Activated naive CD8-positive, alpha-beta T cell (primary cell): ENCODE measurements around the gene TRIP12.
"Not testable (repeated sequence)": the region's sequence is repeated elsewhere in the genome, so short reads cannot be mapped to it uniquely, and the experiment has no call there.

Source experiments
- H3K27ac Mint-ChIP-seq: one replicate; pipeline ENCODE4 v1.8.0; 2021; ENCODE audit warnings: mixed read lengths
- H3K27me3 Mint-ChIP-seq: one replicate; pipeline ENCODE4 v1.8.0; 2021; ENCODE audit warnings: mixed read lengths
- H3K36me3 Mint-ChIP-seq: one replicate; pipeline ENCODE4 v1.8.0; 2021; ENCODE audit warnings: mixed read lengths
- H3K4me1 Mint-ChIP-seq: one replicate; pipeline ENCODE4 v1.8.0; 2021; ENCODE audit warnings: low read depth, mixed read lengths
- H3K4me3 Mint-ChIP-seq: one replicate; pipeline ENCODE4 v1.8.0; 2021; ENCODE audit warnings: mild to moderate bottlenecking, mixed read lengths
- H3K9me3 Mint-ChIP-seq: one replicate; pipeline ENCODE4 v1.8.0; 2021; ENCODE audit warnings: low read depth, mixed read lengths

TRIP12 gene

GRCh38 chr2:229838729-229839128 lies 83.1 kb downstream of the TRIP12 start:
- Mint-ChIP-seq H3K27me3 (no peaks in the 10 kb centered on the region), H3K4me1 (peaks cover 67% of the 10 kb centered on the region), H3K4me3 (no peak overlapping the region), H3K9me3 (no peaks in the 10 kb centered on the region), H3K27ac (no peak overlapping the region), H3K36me3 (peaks cover 9% of the 10 kb centered on the region)

GRCh38 chr2:229836847-229837246 lies 85.0 kb downstream of the TRIP12 start:
- Mint-ChIP-seq H3K36me3 (peaks cover 9% of the 10 kb centered on the region), H3K27ac (peak overlapping the region; percentile 41), H3K4me3 (peak overlapping the region; percentile 67), H3K9me3 (no peaks in the 10 kb centered on the region), H3K4me1 (peaks cover 72% of the 10 kb centered on the region), H3K27me3 (no peaks in the 10 kb centered on the region)

DNA sequence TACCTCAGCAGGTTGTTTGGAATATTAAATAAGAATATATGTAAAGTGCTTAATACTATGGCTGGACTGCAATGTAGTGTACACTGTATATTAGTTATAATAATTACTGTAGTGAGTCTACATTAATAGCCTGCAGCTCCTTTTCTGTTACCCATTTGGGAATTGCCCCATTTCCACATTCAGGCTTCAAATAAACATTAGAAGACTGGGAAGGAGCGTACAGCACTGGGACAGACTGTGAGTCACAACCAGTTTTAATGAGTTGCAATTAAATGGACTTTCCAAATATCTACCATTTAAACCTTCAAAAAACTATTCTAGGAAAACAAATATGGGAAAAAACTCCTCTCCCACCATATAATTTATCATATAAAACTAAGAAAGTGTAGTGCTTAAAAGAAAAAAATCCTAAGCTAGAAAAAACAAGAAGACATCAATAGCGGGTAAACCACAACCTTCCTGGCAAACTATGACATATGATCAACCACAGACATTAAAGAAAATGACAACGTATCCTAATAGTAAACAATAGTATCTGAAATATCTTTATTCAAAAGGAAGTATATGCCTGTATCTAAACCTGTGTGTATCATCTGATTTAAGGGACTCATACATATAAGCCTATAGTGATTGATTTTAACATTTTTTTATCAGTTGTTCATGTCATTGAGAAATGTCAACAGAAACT lies 86.1 kb downstream of the TRIP12 start:
- peak overlapping the region; percentile 23 for H3K27ac Mint-ChIP-seq
- no peaks in the 10 kb centered on the region for H3K9me3 Mint-ChIP-seq
- H3K36me3 Mint-ChIP-seq: peaks cover 10% of the 10 kb centered on the region
- H3K4me1 Mint-ChIP-seq: peaks cover 71% of the 10 kb centered on the region
- peak overlapping the region; percentile 21 for H3K4me3 Mint-ChIP-seq
- H3K27me3 Mint-ChIP-seq: no peaks in the 10 kb centered on the region

DNA sequence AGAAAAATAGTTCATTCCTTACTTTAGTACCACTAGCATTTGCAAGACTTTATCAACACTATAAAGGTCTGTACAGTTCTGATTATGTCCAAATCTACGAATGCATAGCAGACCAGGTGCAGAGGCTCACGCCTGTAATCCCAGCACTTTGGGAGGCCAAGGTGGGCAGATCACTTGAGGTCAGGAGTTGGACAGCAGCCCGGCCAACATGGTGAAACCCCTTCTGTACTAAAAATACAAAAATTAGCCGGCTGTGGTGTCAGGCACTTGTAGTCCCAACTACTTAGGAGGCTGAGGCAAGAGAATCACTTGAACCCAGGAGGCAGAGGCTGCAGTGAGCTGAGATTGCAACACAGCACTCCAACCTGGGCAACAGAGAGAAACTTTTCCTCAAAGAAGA lies 87.4 kb downstream of the TRIP12 start:
- not testable (repeated sequence) for H3K9me3 Mint-ChIP-seq, H3K4me3 Mint-ChIP-seq, H3K27ac Mint-ChIP-seq, H3K36me3 Mint-ChIP-seq, H3K27me3 Mint-ChIP-seq
- peaks cover 67% of the 10 kb centered on the region for H3K4me1 Mint-ChIP-seq

GRCh38 chr2:229832510-229832898 lies 89.3 kb downstream of the TRIP12 start:
- Mint-ChIP-seq H3K4me3 (no peak overlapping the region), H3K27me3 (no peaks in the 10 kb centered on the region), H3K4me1 (peaks cover 56% of the 10 kb centered on the region), H3K27ac (no peak overlapping the region), H3K36me3 (peaks cover 20% of the 10 kb centered on the region), H3K9me3 (no peaks in the 10 kb centered on the region)

DNA sequence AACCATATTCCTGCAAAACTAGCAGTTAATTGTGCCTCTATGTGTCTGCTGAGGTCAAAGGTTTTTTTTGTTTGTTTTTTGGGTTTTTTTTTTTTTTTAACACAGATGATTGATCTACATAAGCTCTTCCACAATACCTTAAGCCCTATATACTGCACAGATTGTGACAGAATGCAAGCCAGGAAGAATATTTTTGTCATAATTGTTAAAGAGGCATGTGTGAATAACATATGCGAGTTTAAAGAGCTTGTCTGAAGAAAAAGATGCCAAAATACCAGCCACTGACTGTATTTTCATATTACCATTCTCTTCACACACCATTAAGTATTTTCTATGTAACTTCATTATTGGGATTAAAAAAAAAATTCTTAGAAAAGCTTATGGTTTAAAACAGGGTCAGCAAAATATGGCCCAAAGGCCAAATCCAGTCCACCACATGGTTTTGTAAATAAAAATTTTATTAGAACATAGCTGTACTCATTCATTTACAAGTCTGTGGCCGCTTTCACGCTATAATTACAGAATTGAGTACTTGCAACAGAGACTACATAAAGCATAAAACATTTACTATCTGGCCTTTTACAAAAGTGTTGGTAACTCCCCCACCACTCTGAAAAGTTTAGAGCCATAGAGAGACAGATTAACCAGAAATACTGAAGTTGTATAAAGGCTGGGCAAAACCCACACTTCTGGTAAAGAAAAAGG lies 89.9 kb downstream of the TRIP12 start:
- Mint-ChIP-seq H3K27me3 (no peaks in the 10 kb centered on the region), H3K36me3 (peaks cover 22% of the 10 kb centered on the region), H3K4me1 (peaks cover 53% of the 10 kb centered on the region), H3K27ac (no peak overlapping the region), H3K4me3 (no peak overlapping the region), H3K9me3 (no peaks in the 10 kb centered on the region)

- Mint-ChIP-seq H3K27ac (peak overlapping the region; percentile 46), H3K36me3 (peaks cover 32% of the 10 kb centered on the region), H3K27me3 (no peaks in the 10 kb centered on the region), H3K4me3 (no peak overlapping the region), H3K9me3 (no peaks in the 10 kb centered on the region), H3K4me1 (peaks cover 24% of the 10 kb centered on the region)
Observed at GRCh38 chr2:229825476-229825875, 96.3 kb downstream of the TRIP12 start.

DNA sequence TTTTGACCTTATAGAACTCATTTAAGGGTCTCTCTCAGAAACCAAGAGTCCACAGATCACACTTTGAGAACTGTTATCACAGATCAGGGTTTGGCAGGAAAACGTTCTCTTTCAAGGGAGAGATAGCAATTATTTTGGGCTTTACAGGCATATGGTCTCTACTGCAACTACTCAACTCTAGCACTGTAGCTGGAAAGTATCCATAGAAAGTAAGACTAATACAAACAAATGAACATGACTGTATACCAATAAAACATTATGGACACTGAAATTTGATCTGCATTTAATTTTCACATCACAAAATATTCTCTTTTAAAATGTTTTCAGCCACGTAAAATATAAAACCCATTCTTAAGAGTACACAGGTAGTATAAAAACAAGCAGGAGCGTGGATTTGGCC lies 100.5 kb downstream of the TRIP12 start:
- H3K36me3 Mint-ChIP-seq: peaks cover 26% of the 10 kb centered on the region
- H3K4me3 Mint-ChIP-seq: no peak overlapping the region
- H3K27ac Mint-ChIP-seq: peak overlapping the region; percentile 22
- no peaks in the 10 kb centered on the region for H3K9me3 Mint-ChIP-seq
- no peaks in the 10 kb centered on the region for H3K27me3 Mint-ChIP-seq
- H3K4me1 Mint-ChIP-seq: peaks cover 27% of the 10 kb centered on the region

- Mint-ChIP-seq H3K36me3 (peaks cover 11% of the 10 kb centered on the region), H3K27ac (no peak overlapping the region), H3K4me1 (peaks cover 22% of the 10 kb centered on the region), H3K4me3 (no peak overlapping the region), H3K27me3 (no peaks in the 10 kb centered on the region), H3K9me3 (no peaks in the 10 kb centered on the region)
Observed at GRCh38 chr2:229818230-229818629, 103.6 kb downstream of the TRIP12 start.

- Mint-ChIP-seq H3K4me1 (peaks cover 2% of the 10 kb centered on the region), H3K4me3 (no peak overlapping the region), H3K27me3 (no peaks in the 10 kb centered on the region), H3K9me3 (no peaks in the 10 kb centered on the region), H3K36me3 (peaks cover 17% of the 10 kb centered on the region), H3K27ac (no peak overlapping the region)
Observed at GRCh38 chr2:229815858-229816257, 106.0 kb downstream of the TRIP12 start.

GRCh38 chr2:229815342-229815741 lies 106.5 kb downstream of the TRIP12 start:
- Mint-ChIP-seq H3K36me3 (peaks cover 19% of the 10 kb centered on the region), H3K27ac (no peak overlapping the region), H3K27me3 (no peaks in the 10 kb centered on the region), H3K4me3 (no peak overlapping the region), H3K4me1 (peaks cover 2% of the 10 kb centered on the region), H3K9me3 (no peaks in the 10 kb centered on the region)

DNA sequence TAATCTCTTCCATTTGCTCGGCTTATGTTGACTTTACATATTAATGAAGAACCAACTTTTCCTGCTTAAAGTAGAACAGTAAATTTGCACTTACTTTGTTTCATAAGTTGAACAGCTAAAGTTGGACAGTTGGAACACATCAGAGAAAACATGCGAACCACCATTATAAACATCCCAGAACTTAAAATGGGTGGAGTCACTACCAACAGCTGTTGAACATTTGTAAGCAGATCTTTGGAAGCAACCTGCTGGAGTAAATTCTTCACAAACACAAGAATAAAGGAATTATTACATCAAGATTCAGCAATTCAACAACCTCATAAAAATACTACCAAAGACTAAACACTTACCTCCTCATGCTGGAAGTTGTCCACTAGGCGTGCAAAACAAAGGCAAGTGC lies 111.0 kb downstream of the TRIP12 start:
- Mint-ChIP-seq H3K27me3 (no peaks in the 10 kb centered on the region), H3K36me3 (peaks cover 12% of the 10 kb centered on the region), H3K27ac (peak overlapping the region; percentile 1), H3K4me1 (no peaks in the 10 kb centered on the region), H3K4me3 (no peak overlapping the region), H3K9me3 (no peaks in the 10 kb centered on the region)

DNA sequence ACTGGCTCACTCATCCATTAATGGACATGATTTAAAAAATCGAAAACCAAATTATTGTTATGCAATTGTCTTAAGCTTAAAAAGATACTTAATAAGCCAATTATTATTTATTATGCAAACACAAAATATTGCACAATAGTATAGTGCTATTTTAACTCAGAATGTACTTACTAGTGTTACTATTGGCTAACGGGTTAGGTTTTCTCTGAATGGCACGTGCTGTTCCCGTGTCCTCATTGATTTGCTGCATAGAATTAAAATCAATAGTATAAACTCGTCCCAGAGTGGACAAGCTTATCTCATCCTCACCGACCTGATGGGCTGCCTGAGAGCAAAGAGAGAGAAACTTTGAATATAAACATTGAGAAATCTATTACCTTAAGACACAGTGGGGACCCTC lies 116.2 kb downstream of the TRIP12 start:
- no peaks in the 10 kb centered on the region for H3K4me1 Mint-ChIP-seq
- no peak overlapping the region for H3K4me3 Mint-ChIP-seq
- peak overlapping the region; percentile 4 for H3K27ac Mint-ChIP-seq
- no peaks in the 10 kb centered on the region for H3K9me3 Mint-ChIP-seq
- no peaks in the 10 kb centered on the region for H3K27me3 Mint-ChIP-seq
- H3K36me3 Mint-ChIP-seq: peaks cover 3% of the 10 kb centered on the region

GRCh38 chr2:229802785-229803184 lies 119.0 kb downstream of the TRIP12 start:
- peaks cover 5% of the 10 kb centered on the region for H3K36me3 Mint-ChIP-seq
- H3K4me1 Mint-ChIP-seq: no peaks in the 10 kb centered on the region
- H3K9me3 Mint-ChIP-seq: no peaks in the 10 kb centered on the region
- peak overlapping the region; percentile 5 for H3K27ac Mint-ChIP-seq
- H3K27me3 Mint-ChIP-seq: no peaks in the 10 kb centered on the region
- H3K4me3 Mint-ChIP-seq: no peak overlapping the region

DNA sequence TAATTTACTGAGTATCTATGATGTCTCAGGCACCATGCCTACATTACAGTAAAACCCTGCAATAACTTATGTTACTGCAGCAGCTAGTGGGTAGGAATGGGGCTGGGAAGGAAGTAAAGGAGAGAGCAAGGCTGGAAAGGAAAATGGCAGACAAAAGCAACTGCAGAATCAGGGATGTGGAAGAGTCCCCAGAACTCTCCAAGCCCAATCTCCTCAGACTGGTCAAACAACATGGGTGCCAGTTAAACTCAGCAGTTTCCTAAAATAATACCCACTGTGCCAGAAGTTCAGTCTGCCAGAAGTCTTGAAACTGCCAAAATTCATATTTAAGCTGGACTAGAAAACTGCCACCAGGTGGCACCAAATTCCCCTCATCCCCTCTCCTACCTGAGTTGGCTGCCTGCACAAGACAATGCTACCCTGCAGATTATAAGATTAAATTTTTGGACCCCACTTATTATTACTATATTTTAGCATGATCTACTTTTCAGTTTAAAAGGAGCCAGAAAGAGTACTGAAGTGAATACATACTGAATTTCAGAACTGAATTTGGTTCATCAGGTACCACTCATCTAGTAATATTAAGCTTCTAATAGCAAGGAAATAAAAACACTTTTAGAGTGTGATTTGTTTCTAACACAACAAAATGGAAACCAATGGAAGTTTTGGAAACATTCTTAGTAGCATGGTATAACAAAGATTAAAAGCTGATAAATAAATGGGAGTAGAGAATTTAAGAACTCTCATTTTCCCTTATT lies 120.6 kb downstream of the TRIP12 start:
- H3K36me3 Mint-ChIP-seq: peaks cover 8% of the 10 kb centered on the region
- no peaks in the 10 kb centered on the region for H3K27me3 Mint-ChIP-seq
- no peak overlapping the region for H3K4me3 Mint-ChIP-seq
- no peak overlapping the region for H3K27ac Mint-ChIP-seq
- no peaks in the 10 kb centered on the region for H3K9me3 Mint-ChIP-seq
- H3K4me1 Mint-ChIP-seq: no peaks in the 10 kb centered on the region
